GM21737 (cell line): Measurements from ENCODE around the gene MPDZ.

ENCODE experiments used
- ATAC-seq: cut with Tn5 transposase; IDR thresholded peaks from one replicate; pipeline ENCODE4 v1.9.1; 2021; ENCODE audit warnings: mild to moderate bottlenecking, moderate library complexity; ENCODE audit not compliant: unreplicated experiment

MPDZ gene

GRCh38 chr9:13186091-13186490 lies 93.4 kb downstream of the MPDZ start:
- ATAC-seq, result no peak

- no peak for ATAC-seq
Observed at GRCh38 chr9:13181652-13182051, 97.8 kb downstream of the MPDZ start.

DNA sequence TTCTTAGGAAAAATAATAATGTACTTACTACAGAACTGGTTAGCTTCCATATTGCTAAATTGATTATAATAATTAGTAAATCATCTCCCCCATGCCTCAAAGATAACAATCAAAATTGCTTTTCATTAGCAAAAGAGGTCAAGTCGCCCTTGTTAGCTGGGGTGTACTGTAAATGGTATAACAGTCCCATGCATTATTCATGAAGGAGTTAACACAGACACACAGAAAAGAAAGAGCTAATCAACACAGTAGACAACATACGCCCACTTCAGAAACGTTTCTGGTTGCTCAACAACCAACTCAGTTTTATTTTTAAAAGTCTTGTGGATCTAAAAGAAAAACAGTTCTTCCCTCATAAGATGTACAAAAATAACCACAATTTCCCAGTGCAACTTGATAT lies 100.2 kb downstream of the MPDZ start:
- no peak for ATAC-seq

DNA sequence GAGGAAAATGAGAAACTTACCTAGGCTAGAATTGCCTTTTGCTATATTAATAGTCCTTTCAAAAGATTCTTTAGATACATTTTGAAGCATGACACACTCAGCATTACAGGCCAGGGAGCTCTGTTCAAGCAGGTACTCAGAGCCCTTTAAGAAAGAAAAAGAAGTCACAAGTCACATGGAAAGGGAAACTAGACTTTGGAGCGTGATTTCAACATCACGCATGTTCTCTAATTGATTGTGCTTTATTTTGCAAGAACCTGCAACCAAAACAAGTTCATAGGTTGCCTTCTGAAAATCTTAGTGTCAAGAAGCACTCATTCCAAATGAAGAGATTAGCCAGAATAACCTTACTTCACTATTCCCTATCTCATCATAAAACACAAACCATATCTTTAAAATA lies 103.8 kb downstream of the MPDZ start:
- no peak for ATAC-seq

- no peak for ATAC-seq
Observed at GRCh38 chr9:13174906-13175639, 104.4 kb downstream of the MPDZ start.

- ATAC-seq, result no peak
Observed at GRCh38 chr9:13173553-13173952, 105.9 kb downstream of the MPDZ start.

DNA sequence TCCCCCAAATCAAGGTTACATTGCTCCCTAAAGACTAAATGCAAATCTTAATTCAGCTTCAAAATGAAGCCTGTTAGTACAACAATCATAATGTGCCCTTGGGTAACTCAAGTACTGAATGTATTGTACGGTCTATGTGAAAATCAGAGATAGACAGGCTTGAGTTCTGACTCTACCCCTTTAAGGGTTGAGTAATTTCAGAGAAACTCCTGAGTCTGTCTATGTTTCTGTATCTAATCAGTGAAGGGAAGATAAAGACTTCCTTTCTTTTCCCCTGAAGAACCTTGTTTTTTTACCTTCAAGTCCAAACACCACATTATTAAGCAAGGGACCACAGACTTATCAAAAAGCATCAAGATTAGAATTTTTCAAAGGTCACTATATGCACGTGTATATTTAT lies 108.2 kb downstream of the MPDZ start:
- ATAC-seq, result no peak

DNA sequence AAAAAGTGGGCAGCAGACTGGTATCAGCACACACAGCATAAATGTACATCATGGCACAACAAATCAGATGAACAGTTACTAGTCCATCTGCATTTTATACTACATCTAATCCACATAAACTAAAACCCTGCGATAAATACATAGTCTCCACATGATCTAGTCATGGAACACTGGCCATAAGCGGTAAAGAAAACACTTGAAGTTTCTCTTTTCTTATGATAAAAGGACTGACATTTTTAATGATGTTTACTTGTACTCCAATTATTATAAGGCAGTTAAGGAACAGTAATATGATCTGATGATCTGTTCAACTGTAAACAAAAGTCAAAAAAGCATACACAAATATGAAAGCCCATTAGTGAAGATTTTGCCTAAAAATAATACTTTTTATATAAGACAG lies 112.5 kb downstream of the MPDZ start:
- ATAC-seq, result no peak

- ATAC-seq, result no peak
Observed at GRCh38 chr9:13165956-13166355, 113.5 kb downstream of the MPDZ start.

DNA sequence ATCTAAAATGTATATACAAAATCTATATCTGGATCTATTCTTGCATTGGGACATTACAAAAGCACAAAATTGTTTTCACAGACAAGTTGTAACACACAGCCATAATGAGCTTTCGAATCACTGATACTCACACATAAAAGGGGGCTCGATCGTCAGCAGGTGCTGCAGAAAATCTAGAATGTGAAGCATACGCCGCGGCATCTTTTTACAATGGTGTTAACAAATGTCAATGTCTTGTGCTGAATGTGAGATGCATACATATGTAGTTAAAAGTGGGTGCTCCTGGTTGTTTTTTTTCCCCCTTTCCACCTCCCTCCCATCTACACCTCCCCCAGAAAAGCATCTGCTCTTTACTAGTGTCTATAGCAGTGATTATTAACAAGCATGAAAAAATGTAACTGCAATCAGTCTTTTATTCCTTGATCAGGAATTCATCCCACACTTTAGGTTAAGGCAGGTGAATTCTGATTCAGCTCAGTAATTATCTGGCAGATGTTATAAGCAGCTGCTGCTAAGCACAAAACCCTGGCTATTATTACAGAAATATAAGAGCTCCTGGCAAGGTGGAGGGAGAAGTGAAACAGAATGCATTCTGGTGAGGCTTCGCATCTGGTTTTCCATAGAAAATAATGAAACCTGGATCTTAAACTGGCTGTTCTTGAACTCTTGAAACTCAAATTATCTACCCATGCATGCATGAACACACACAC lies 114.1 kb downstream of the MPDZ start:
- ATAC-seq, result no peak

DNA sequence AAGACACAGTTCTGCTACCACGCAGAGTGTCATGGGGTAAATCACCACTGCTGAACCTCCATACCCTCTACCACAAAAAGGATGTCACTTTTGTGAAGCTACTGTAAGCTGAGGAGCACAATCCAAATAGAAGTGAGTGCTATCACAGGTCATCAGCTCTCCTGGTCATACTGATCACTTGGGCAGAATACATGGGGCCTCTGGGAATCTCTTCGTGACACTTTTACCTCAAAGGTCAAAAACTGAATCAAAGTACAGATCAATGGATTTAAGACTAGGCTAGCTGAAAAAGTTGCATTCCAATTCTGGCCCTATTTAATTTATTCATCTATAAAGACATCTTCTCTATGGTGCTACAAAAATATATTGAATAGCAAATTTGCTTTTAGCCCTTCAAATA lies 115.5 kb downstream of the MPDZ start:
- ATAC-seq, result no peak

GRCh38 chr9:13163287-13163686 lies 116.2 kb downstream of the MPDZ start:
- ATAC-seq, result no peak

GRCh38 chr9:13160051-13160450 lies 119.4 kb downstream of the MPDZ start:
- ATAC-seq, result no peak

GRCh38 chr9:13158986-13159385 lies 120.5 kb downstream of the MPDZ start:
- no peak for ATAC-seq

- ATAC-seq, result no peak
Observed at GRCh38 chr9:13151489-13151888, 128.0 kb downstream of the MPDZ start.

GRCh38 chr9:13149454-13149853 lies 130.0 kb downstream of the MPDZ start:
- no peak for ATAC-seq

DNA sequence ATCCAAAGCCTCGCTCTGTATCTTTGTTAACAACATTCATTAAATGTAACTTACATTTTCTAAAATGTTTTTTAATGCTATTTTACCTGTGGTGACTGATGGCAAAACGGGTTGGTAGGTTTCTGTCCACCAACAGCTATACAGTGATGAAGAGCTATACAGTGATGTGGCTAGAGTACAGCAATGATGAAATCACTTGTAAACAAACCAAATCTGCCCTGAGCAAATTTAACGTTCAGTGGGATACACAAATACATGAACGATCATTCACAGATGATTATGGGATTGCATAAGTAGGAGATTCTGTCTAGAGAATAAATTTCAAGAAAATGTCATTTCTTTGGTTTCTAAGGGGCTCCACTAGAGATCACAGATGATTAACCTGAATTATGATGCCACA lies 132.7 kb downstream of the MPDZ start:
- ATAC-seq, result no peak

DNA sequence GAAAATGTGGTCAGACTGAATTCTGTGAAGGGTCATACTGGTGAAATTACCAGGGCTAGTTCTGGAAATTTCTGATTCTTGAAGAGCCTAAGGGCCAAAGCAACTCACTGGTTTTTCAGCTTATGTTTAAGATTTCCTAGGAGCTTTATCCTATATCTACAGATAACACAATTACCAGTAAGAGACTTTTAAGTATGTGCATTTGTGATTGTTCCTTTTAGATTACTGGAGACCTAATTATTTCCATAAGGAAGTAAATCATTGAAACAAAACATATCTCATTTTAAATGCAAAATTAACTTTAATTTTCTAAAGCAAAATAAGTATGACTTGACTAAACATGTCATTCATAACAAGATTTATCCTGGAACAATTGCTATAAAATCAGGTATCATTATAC lies 134.2 kb downstream of the MPDZ start:
- no peak for ATAC-seq

DNA sequence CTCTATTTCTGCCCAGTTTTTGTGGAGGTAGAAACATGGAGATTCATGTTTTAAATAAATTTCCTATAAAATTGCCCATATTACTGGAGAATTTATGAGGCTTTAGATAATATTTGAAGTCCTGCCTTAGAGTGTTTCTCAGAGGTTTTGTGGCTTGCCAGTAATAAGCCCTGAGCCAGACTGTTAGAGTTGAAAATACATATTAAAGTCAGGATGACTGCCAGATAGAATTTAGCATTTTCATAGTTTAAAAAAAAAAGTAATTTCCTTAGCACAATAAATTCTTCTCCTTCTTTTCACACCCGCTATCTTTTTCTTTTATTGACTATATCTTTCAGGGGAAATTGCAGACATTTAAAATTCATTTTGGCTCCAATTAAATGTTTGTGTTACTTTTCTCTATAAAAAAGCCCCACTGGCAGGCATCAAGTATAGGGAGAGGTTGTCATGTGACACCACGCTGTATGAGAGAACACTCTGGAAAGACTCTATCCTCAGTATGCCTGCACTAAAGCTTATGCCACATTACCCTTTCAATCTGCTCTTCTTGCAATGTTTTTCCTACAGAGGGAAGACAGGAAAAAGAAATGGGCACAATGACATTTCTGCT lies 135.2 kb downstream of the MPDZ start:
- no peak for ATAC-seq

DNA sequence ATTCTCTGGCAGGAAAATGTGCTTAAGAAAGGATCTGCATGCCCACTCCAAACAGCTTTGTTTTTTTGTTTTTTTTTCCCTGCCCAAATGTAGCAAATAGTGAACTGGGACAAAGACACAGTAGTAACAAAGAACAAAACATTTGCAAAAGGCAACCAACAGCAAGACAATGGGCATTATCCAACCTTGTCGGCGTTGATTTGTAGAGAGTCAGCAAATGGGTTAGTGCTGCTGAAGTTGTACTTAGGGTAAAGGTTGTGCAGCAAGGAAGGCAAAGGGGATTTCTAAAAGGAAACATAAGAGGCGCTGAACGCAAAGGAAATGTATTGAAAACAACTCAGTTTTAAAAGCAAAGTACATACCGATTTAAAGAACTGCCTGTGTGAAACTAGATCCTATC lies 136.2 kb downstream of the MPDZ start:
- ATAC-seq, result no peak

GRCh38 chr9:13142776-13143175 lies 136.7 kb downstream of the MPDZ start:
- ATAC-seq, result no peak

GRCh38 chr9:13141629-13142028 lies 137.9 kb downstream of the MPDZ start:
- no peak for ATAC-seq
